Type B pancreatic cell (in vitro differentiated cells): ENCODE measurements around the gene SUPT6H. TPM values are rescaled to one million over a fixed set of nuclear protein-coding genes. Genes with fewer than 3 reads are reported as not detected.
A peak's percentile ranks its signal among the peaks of the same experiment; 100 is the strongest.

Experiments
- DNase-seq: peaks from one replicate; pipeline ENCODE4 v3.0.0; 2021; ENCODE audit warnings: mixed read lengths; ENCODE audit not compliant: unreplicated experiment; ENCODE audit errors: extremely low spot score
- H3K27ac Mint-ChIP-seq: 2 replicates; pipeline ENCODE4 v1.8.0; 2021; ENCODE audit warnings: mild to moderate bottlenecking, mixed read lengths
- H3K27me3 Mint-ChIP-seq: 2 replicates; pipeline ENCODE4 v1.8.0; 2021; ENCODE audit warnings: mixed read lengths
- H3K36me3 Mint-ChIP-seq: 2 replicates; pipeline ENCODE4 v1.8.0; 2021; ENCODE audit warnings: mixed read lengths
- H3K4me1 Mint-ChIP-seq: one replicate; pipeline ENCODE4 v1.8.0; 2021; ENCODE audit warnings: mixed read lengths; ENCODE audit not compliant: unreplicated experiment
- H3K4me3 Mint-ChIP-seq: 2 replicates; pipeline ENCODE4 v1.8.0; 2021; ENCODE audit warnings: mild to moderate bottlenecking, mixed read lengths
- H3K9me3 Mint-ChIP-seq: 2 replicates; pipeline ENCODE4 v1.8.0; 2021; ENCODE audit warnings: mixed read lengths
- CTCF ChIP-seq: fragments of 200-600 bp; sonication (generic); conservative IDR thresholded peaks from 2 replicates; pipeline ENCODE4 v1.5.0; 2021; ENCODE audit warnings: antibody characterized with exemption, mild to moderate bottlenecking
- total RNA-seq: library from RNA; stranded (reverse); gene quantifications from 2 replicates; pipeline ENCODE4 v1.2.1, GENCODE V29; 2021; ENCODE audit warnings: low replicate concordance

Gene SUPT6H
- total RNA-seq, 1 donor from 2014 or later: 69.2 TPM

GRCh38 chr17:28749516-28750177, 87.6 kb downstream of the SUPT6H start:
- no peak for DNase-seq
- Mint-ChIP-seq H3K4me3 (peak overlapping the region; percentile 71), H3K4me1 (peaks cover 6% of the 10 kb centered on the region), H3K27me3 (no peaks in the 10 kb centered on the region), H3K36me3 (peaks cover 13% of the 10 kb centered on the region), H3K9me3 (no peaks in the 10 kb centered on the region), H3K27ac (peak overlapping the region; percentile 98)
- no peak for TF ChIP-seq CTCF

GRCh38 chr17:28750178-28751047, 88.4 kb downstream of the SUPT6H start:
- TF ChIP-seq CTCF: peak; percentile 98
- no peaks in the 10 kb centered on the region for H3K27me3 Mint-ChIP-seq
- H3K4me1 Mint-ChIP-seq: peaks cover 6% of the 10 kb centered on the region
- peaks cover 13% of the 10 kb centered on the region for H3K36me3 Mint-ChIP-seq
- H3K4me3 Mint-ChIP-seq: peak overlapping the region; percentile 71
- DNase-seq: peak; percentile 93
- peak overlapping the region; percentile 88 for H3K27ac Mint-ChIP-seq
- H3K9me3 Mint-ChIP-seq: no peaks in the 10 kb centered on the region

- H3K4me1 Mint-ChIP-seq: peaks cover 6% of the 10 kb centered on the region
- H3K36me3 Mint-ChIP-seq: peaks cover 13% of the 10 kb centered on the region
- no peak for TF ChIP-seq CTCF
- DNase-seq: no peak
- H3K9me3 Mint-ChIP-seq: no peaks in the 10 kb centered on the region
- peak overlapping the region; percentile 79 for H3K27ac Mint-ChIP-seq
- H3K4me3 Mint-ChIP-seq: no peak overlapping the region
- no peaks in the 10 kb centered on the region for H3K27me3 Mint-ChIP-seq
Observed at GRCh38 chr17:28751600-28752366, 89.8 kb downstream of the SUPT6H start.

Other genes starting within 250 kb of the SUPT6H start
- 1.2 and 8.7 TPM in 2 replicates for gene SLC13A2, start 188.6 kb upstream of the SUPT6H start, total RNA-seq
- gene FOXN1, start 155.9 kb upstream of the SUPT6H start, total RNA-seq: 1.0 and 1.2 TPM in 2 replicates
- 40.2 and 52.2 TPM in 2 replicates for gene UNC119, start 109.6 kb upstream of the SUPT6H start, total RNA-seq
- 66.1 and 75.0 TPM in 2 replicates for gene PIGS, start 90.7 kb upstream of the SUPT6H start, total RNA-seq
- 7.1 and 12.6 TPM in 2 replicates for gene ALDOC, start 85.3 kb upstream of the SUPT6H start, total RNA-seq
- 30.9 and 88.3 TPM in 2 replicates for gene SPAG5, start 63.2 kb upstream of the SUPT6H start, total RNA-seq
- 17.5 and 27.7 TPM in 2 replicates for gene RSKR, start 48.0 kb upstream of the SUPT6H start, total RNA-seq
- gene BLTP2, start 17.0 kb upstream of the SUPT6H start, total RNA-seq: 144 and 151 TPM in 2 replicates
- 59.2 and 63.9 TPM in 2 replicates for gene SDF2, start 299 bp upstream of the SUPT6H start, total RNA-seq
- gene PROCA1, start 49.7 kb downstream of the SUPT6H start, total RNA-seq: 3.0 and 9.2 TPM in 2 replicates
- 54.2 and 133 TPM in 2 replicates for gene RAB34, start 55.7 kb downstream of the SUPT6H start, total RNA-seq
- 1,717 and 1,950 TPM in 2 replicates for gene RPL23A, start 57.8 kb downstream of the SUPT6H start, total RNA-seq
- gene TLCD1, start 64.0 kb downstream of the SUPT6H start, total RNA-seq: 18.6 and 40.2 TPM in 2 replicates
- gene NEK8, start 66.6 kb downstream of the SUPT6H start, total RNA-seq: 8.7 and 9.5 TPM in 2 replicates
- gene TRAF4, start 81.8 kb downstream of the SUPT6H start, total RNA-seq: 219 and 327 TPM in 2 replicates
- 28.7 and 38.8 TPM in 2 replicates for gene FAM222B, start 180.6 kb downstream of the SUPT6H start, total RNA-seq
- 42.8 and 51.1 TPM in 2 replicates for gene ERAL1, start 192.8 kb downstream of the SUPT6H start, total RNA-seq
- gene FLOT2, start 235.5 kb downstream of the SUPT6H start, total RNA-seq: 73.1 and 90.6 TPM in 2 replicates
- 19.3 and 20.4 TPM in 2 replicates for gene DHRS13, start 240.9 kb downstream of the SUPT6H start, total RNA-seq